HG03097 (cell line): ENCODE measurements around the gene MCC.

ENCODE experiments used
- ATAC-seq: cut with Tn5 transposase; IDR thresholded peaks from one replicate; pipeline ENCODE4 v1.9.1; 2021; ENCODE audit not compliant: unreplicated experiment, low FRiP score

Gene MCC

GRCh38 chr5:113232221-113232620 lies 256.0 kb downstream of the MCC start:
- no peak for ATAC-seq

GRCh38 chr5:113231653-113232000 lies 256.6 kb downstream of the MCC start:
- no peak for ATAC-seq

- ATAC-seq = no peak
These were observed 257.3 kb downstream of the MCC start for GRCh38 chr5:113230711-113231652.

DNA sequence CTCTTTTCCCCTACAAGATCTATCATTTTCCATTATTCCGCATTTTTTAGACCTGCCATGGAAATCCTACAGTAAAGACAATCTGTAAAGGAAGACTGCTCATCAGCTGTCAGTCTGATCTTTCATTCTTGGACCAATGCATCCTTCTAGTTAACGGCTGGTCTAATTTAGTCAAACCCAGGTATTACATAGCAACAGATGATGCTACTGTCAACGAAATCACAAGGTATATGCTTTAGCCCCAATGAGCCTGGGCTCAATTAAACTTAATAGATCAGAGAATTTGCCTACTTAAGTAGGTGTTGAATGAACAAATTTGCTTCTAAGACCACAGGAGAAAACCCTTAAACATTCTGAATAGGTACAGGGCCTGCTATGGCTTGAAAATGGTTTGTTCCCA lies 260.5 kb downstream of the MCC start:
- ATAC-seq = no peak

- no peak for ATAC-seq
These were observed 262.0 kb downstream of the MCC start for GRCh38 chr5:113226116-113226736.

GRCh38 chr5:113225259-113225658 lies 263.0 kb downstream of the MCC start:
- no peak for ATAC-seq

DNA sequence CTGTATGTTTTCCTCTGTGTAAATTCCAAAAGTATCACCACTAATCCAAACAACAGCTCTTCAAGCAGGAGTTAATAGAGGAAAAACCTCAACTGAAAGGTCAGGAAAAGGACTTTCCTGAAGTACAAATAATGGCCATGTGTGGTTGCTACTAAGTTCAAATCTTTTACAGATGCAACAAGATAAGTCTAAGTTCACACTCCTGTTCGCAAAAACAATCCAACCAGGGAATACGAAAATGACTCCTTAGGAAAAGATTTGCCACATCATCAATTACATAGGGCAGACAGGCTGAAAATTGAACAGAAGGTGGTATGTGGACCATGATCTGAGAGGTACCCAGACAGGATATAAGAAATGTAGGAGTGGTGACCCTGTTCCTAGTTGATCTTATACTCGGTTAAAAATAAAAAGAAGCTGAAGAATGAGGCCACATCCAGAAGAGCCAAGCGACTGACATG lies 263.6 kb downstream of the MCC start:
- no peak for ATAC-seq

- no peak for ATAC-seq
These were observed 264.2 kb downstream of the MCC start for GRCh38 chr5:113223831-113224604.

DNA sequence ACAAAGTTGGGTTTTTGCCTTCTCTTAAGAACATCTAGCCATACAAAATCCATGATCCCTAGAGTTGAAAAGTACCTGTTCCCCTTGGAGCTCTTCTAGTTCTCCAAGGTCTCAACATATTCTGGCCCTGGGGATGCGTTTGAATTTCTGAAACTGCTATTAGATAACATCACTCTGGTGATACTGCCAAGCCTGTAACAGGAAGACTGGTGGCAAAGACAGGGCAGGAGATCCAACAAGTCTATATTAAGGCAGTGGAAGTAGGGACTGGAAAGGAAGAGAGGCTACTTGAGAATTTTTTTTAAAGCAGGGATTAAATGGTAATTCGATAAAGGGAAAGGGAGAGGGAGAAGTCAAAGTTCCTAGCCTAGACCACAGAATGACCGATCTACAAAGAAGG lies 264.9 kb downstream of the MCC start:
- ATAC-seq = no peak

GRCh38 chr5:113221294-113222176 lies 266.7 kb downstream of the MCC start:
- no peak for ATAC-seq

DNA sequence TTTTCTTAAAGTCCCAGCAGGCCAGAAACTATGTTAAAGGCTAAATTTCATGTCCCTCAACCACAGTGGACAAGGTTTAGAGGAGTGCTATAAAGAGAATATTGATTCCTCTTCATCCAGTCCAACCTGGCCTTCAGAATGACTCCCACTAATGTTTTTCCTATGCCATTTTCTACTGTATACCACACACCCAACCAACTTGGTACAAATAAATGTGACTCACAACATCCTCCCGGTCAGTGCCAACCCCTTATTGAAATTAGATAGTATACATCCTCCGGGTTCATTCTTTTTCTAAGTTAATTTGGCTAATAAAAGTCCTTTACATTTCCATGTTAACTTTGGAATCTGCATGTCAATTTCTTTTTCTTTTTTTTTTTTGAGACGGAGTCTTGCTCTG lies 268.6 kb downstream of the MCC start:
- no peak for ATAC-seq

DNA sequence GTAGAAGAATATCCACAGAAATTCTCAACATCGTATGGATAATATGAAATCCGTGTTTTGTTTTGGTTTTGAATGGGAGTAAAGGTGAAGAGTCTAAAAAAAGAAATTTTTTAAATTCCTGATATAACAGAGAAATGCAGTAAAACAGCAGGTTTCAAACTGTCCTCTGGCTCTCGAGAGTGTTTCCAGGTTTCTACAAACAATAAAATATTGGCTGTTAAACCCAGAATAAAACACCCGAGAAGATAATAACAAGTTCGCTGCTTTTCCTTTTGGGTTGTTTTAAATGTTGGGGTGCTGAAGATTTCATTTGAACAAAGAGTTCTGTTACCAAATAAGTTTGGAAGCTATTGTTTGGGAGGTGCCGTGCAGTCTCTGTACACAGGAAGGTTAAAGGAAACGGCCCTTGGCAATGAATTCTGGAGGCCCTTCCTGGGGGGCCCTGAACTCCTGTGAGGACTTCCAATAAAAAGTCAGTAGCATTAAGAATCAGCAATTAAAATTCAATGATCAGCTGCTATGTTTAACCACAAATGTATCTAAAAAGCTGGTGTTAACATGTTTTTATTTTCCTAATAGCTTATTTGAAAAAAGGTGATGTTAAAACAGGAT lies 269.2 kb downstream of the MCC start:
- ATAC-seq = no peak

DNA sequence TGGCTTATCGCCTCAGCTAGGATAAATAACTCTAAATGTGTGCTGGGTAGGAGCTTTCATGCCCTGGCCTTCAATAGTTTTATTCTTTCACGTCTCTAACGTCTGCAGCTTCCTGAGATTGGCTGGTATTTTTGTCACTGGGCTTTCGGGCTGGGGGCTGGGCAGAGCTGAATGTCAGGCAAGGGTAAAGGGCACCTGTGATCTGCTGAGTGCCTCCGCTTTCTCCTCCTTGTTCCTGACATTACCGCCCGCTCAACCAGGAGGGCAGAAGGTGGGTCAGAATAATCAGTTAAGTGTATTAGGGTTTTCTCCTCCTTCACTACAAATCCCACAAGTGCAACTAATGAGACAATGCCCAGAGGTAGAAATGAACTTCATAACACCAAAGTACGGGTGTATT lies 270.1 kb downstream of the MCC start:
- no peak for ATAC-seq

GRCh38 chr5:113217619-113218184 lies 270.6 kb downstream of the MCC start:
- ATAC-seq = no peak

DNA sequence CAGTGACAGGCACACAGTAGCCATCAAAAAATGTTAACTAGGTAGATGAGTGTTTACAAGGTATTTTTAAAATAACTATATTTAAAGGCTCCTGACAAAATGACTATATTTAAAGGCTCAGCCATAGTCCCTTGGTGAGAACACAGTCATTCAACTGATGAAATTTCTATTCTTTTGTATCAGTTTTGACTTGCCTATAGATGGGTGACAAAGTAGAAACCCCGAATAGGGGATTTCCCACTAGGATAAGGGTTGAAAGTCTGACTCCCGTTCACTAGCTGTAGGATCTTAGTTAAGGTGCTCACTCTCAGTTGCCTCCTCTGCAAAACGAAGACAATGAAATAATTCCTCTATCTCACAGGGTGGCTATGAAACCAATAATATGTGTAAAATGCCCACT lies 271.7 kb downstream of the MCC start:
- ATAC-seq = no peak

GRCh38 chr5:113215401-113216060 lies 272.7 kb downstream of the MCC start:
- ATAC-seq = no peak

DNA sequence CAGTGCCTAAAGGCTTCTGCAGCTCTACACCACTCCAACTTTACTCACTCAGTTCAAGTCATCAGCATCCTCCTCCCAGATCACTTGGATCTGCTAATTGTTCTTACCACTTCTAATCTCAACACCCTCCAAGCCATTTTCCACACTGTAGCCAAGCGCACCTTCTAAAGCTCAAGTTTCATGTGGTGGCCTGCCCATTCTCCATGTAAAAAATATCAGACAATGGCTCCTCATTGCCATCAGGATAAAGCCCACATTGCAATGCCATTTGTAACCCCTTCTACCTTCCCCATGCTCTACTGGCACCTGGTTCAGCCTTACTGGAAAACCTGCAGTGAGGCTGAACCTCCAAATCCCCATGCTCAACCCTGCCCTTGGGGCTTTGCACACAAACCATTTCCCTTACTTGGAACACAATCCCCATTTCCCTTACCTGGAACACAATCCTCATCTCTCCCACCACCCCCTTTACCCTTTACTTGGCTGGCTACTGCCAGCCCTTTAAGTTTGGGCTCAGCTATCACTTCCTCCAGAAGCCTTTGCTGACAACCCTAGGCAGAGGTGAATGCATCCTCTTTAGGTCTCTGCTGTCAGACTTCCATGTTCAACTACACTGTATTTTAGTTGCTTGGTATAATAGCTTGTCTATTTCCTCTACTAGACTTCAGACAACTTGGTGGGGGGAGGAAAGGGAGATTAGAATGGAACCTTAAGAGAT lies 273.5 kb downstream of the MCC start:
- ATAC-seq = no peak
